ENCODE data around the gene IGF2BP2.

Gene IGF2BP2

GRCh38 chr3:185757176-185757575 is 67.7 kb downstream of the IGF2BP2 start:
- no peak for DNase-seq
- TF ChIP-seq POLR2A (IDR thresholded peaks at IDR 0.05; ENCODE audit: low read length) (no peak), GATA1 (IDR thresholded peaks at IDR 0.05; ENCODE audit: low read depth, low read length) (no peak)

GRCh38 chr3:185756477-185756876 is 68.4 kb downstream of the IGF2BP2 start:
- TF ChIP-seq POLR2A (IDR thresholded peaks at IDR 0.05; ENCODE audit: low read length) = no peak
- no peak for TF ChIP-seq GATA1 (IDR thresholded peaks at IDR 0.05; ENCODE audit: low read depth, low read length)
- DNase-seq = no peak

GRCh38 chr3:185754920-185755319 is 69.9 kb downstream of the IGF2BP2 start:
- no peak for TF ChIP-seq GATA1 (IDR thresholded peaks at IDR 0.05; ENCODE audit: low read depth, low read length)
- no peak for TF ChIP-seq POLR2A (IDR thresholded peaks at IDR 0.05; ENCODE audit: low read length)
- no peak for DNase-seq

- no peak for TF ChIP-seq POLR2A (IDR thresholded peaks at IDR 0.05; ENCODE audit: low read length)
- TF ChIP-seq GATA1 (IDR thresholded peaks at IDR 0.05; ENCODE audit: low read depth, low read length) = no peak
- DNase-seq = no peak
Measured at GRCh38 chr3:185753354-185753753, 71.5 kb downstream of the IGF2BP2 start.

DNA sequence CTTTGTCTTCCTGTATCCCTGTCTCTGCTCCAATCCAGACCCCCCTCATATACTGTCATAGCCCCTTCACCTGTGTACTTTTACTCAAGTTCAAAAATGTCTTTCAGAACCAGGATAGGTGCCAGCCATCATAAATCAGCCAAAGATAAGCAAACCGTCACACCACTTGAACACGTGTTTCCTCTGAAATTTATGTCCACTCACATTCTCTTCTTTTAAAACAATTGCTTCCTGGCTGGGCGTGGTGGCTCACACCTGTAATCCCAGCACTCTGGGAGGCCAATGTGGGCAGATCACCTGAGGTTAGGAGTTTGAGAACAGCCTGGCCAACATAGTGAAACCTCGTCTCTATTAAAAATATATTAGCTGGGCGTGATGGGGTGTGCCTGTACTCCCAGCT is 74.1 kb downstream of the IGF2BP2 start:
- TF ChIP-seq POLR2A (IDR thresholded peaks at IDR 0.05; ENCODE audit: low read length) (no peak), GATA1 (IDR thresholded peaks at IDR 0.05; ENCODE audit: low read depth, low read length) (no peak)
- DNase-seq = no peak

DNA sequence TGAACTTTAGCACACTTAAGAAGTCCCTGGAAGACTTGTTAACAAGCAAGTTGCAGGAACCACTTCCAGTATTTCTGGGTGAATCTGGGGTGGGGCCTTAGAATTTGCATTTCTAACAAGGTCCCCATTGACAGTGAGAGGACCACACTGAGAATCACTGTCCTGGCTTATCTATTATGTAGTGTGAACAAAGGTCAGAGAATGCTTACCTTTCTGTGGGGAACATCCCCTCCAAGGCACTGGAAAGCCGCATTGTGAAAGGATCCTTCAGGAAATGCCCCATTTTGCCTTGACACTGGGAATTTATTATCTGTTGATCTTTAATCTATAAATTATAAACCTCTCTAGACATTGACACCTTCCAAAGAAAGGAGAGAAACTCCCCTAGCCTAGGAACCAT is 74.8 kb downstream of the IGF2BP2 start:
- DNase-seq = no peak
- TF ChIP-seq GATA1 (IDR thresholded peaks at IDR 0.05; ENCODE audit: low read depth, low read length) (no peak), POLR2A (IDR thresholded peaks at IDR 0.05; ENCODE audit: low read length) (no peak)

DNA sequence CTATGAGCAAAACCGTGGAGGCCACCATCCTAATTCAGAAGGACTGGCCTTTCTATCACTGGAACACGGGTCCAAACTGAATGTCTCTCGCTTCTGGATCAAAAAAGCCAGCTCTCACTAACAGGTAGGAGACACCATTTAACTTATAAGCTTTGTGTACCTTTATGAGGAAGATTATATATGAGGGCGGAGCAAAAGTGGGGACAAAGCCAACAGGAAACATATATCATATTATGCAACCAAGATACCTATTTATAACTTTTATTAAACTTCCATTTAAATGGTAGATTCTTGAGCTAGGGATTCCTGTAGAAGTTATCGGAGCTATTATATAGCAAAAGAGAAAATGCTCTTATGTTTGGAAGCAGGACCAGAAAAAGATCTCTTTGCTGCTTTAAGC is 78.4 kb downstream of the IGF2BP2 start:
- TF ChIP-seq GATA1 (IDR thresholded peaks at IDR 0.05; ENCODE audit: low read depth, low read length) (no peak), POLR2A (IDR thresholded peaks at IDR 0.05; ENCODE audit: low read length) (no peak)
- no peak for DNase-seq

DNA sequence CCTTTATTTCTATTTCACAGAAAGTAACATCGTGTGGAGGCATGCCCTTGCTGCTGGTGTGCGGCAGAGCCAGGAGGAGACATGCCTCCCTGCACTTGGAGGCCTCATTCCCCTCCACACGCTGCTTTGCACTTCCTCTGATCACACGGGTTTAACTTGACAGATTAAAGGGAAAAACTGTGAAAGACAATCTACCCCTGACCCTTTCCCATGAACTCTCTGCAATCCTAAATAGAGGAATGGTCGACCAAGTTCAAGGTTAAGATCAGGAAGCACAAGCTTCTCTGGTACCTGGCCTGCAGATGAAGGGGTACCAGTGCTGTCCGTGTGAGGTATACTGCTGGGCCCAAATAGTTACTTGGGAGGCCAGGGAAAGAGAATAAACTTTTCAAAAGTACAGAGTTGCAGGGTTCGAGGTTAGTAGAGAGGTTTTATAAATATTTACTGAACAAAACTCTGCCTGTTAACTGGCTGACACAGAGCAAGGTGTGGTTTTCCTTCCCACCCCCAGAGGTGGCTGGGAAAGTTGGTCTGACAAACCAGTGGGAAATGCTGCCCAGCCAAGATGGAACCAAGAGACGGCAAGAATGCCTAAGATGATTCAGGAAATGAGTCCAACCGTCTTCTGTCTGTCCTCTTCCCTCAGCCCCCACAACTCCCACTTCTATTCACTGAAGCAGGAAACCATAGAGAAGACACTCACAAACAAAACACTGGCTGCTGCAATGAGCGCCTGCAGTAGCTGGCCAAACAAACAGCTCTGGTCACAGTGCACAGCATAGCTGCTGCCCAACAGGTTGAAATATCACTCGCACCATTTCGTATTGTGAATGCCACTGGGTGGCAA is 79.6 kb downstream of the IGF2BP2 start:
- TF ChIP-seq POLR2A (IDR thresholded peaks at IDR 0.05; ENCODE audit: low read length) (no peak), GATA1 (IDR thresholded peaks at IDR 0.05; ENCODE audit: low read depth, low read length) (no peak)
- DNase-seq = no peak

GRCh38 chr3:185741586-185741985 is 83.3 kb downstream of the IGF2BP2 start:
- no peak for TF ChIP-seq GATA1 (IDR thresholded peaks at IDR 0.05; ENCODE audit: low read depth, low read length)
- TF ChIP-seq POLR2A (IDR thresholded peaks at IDR 0.05; ENCODE audit: low read length) = no peak
- DNase-seq = no peak

- TF ChIP-seq POLR2A (IDR thresholded peaks at IDR 0.05; ENCODE audit: low read length) (no peak), GATA1 (IDR thresholded peaks at IDR 0.05; ENCODE audit: low read depth, low read length) (no peak)
- DNase-seq = no peak
Measured at GRCh38 chr3:185740133-185740532, 84.7 kb downstream of the IGF2BP2 start.

DNA sequence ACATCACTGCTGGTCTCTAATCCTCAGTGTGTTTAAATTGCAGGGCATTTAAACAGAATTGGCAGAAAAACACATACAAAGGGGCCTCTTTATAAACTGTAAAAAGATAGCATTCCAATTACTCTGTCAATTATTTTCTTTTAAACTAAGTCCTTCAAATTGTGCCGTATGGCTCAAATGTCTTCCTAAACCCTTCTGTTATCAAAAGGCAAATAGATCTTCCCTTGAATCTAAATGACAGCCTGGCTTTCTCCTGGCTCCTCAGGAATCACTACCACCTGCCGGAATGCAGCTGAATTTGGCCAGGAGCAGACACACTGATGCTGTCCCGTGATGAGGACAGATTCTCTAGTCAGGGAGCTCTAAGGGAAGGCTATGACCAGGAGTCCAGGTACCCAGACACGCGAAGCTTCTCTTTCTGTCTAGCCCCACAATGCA is 85.6 kb downstream of the IGF2BP2 start:
- no peak for TF ChIP-seq POLR2A (IDR thresholded peaks at IDR 0.05; ENCODE audit: low read length)
- TF ChIP-seq GATA1 (IDR thresholded peaks at IDR 0.05; ENCODE audit: low read depth, low read length) = no peak
- no peak for DNase-seq

- peak in 1 of 2 experiments; percentile 22 for DNase-seq
- TF ChIP-seq POLR2A (IDR thresholded peaks at IDR 0.05; ENCODE audit: low read length) (no peak), GATA1 (IDR thresholded peaks at IDR 0.05; ENCODE audit: low read depth, low read length) (no peak)
Measured at GRCh38 chr3:185737740-185738680, 86.8 kb downstream of the IGF2BP2 start.

GRCh38 chr3:185737020-185737419 is 87.8 kb downstream of the IGF2BP2 start:
- no peak for DNase-seq
- no peak for TF ChIP-seq POLR2A (IDR thresholded peaks at IDR 0.05; ENCODE audit: low read length)
- TF ChIP-seq GATA1 (IDR thresholded peaks at IDR 0.05; ENCODE audit: low read depth, low read length) = no peak

- peak; percentile 74 to 82 for DNase-seq
- TF ChIP-seq POLR2A (IDR thresholded peaks at IDR 0.05; ENCODE audit: low read length) = no peak
- TF ChIP-seq GATA1 (IDR thresholded peaks at IDR 0.05; ENCODE audit: low read depth, low read length) = no peak
Measured at GRCh38 chr3:185734725-185735096, 90.1 kb downstream of the IGF2BP2 start.
